Superior temporal gyrus (tissue), 1 donor: ENCODE measurements around the gene ARMC12.

ENCODE experiments used
- DNase-seq: peaks from one replicate; pipeline ENCODE4 v3.0.0-alpha.2; 2016; ENCODE audit errors: extremely low spot score

The ARMC12 gene

GRCh38 chr6:35775031-35775430 lies 38.2 kb downstream of the ARMC12 start:
- DNase-seq = no peak

GRCh38 chr6:35776364-35777215 lies 39.8 kb downstream of the ARMC12 start, which contains the start of gene CLPSL2:
Gene CLPSL2, plus strand, starts transcription at chr6:35776598. Its CDS starts 21 bp downstream, at chr6:35776619.
- no peak for DNase-seq

DNA sequence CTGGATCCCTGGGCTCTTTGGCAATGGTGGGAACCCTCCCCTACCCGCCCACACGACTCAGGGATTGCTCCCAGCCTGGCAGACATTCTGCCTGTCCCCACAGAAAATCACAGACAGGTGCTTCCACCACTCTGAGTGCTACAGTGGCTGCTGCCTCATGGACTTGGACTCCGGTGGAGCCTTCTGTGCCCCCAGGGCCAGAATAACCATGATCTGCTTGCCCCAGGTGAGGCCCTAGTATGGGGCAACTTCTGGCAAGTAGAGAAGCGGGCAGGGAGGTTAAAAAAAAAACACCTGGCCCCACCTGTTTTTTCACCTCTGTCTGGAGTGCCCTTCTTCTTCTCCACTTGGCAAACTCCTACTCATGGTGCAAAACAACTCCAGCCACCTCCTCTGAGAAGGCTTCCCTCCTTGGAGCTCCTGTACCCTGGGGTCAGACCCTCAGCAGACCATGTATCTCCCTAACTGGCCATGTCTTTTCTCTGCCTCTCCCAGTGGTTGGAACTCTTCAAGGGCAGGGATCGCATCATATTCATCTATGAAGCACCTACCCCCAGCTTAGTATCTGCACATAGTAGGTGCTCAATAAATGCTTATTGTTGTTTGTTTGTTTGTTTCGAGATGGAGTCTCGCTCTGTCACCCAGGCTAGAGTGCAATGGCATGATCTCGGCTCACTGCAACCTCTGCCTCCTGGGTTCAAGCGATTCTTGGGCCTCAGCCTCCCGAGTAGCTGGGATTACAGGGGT lies 40.7 kb downstream of the ARMC12 start:
- DNase-seq = no peak

DNA sequence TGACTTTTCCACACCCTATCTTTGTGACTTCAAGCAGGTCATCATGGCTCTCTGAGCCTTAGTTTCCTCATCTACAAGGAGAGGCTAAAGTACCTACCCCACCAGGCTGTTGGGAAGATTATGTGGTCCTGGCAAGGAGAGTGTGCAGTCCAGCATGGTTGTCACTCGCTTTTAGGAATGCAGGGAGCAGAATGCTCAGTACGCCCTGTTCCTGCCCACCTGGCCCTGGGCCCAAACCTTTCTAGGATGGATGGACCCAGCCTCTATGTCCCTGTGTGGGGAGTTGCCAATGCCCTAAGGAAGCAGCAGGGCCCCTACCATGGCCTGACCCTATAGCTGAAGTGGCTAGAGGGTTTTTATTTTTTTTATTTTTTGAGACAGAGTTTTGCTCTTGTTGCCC lies 41.6 kb downstream of the ARMC12 start:
- DNase-seq = no peak

DNA sequence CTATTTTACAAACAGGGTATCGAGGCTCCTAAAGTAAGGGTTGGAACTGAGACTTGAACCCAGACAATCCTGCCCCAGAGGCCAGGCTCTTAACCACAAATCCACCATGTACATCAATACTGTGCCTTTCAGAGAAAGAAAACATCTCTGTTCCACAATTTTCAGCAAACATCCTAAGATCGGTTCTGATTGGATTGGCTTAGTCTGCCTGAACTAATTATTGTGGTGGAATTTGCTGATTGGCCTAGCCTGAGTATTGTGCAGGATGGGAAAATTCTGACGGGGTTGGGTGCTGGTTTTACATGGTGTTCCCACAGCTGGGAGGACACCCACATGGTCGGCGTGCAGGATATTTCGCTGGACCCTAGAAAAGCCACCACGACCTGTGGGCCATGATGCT lies 43.9 kb downstream of the ARMC12 start, which contains the start of gene CLPSL1:
TSS of gene CLPSL1 (plus strand) at position 301 of the 400 bp plus-strand sequence. CDS start at position 393, 92 bp downstream.
- DNase-seq = no peak

DNA sequence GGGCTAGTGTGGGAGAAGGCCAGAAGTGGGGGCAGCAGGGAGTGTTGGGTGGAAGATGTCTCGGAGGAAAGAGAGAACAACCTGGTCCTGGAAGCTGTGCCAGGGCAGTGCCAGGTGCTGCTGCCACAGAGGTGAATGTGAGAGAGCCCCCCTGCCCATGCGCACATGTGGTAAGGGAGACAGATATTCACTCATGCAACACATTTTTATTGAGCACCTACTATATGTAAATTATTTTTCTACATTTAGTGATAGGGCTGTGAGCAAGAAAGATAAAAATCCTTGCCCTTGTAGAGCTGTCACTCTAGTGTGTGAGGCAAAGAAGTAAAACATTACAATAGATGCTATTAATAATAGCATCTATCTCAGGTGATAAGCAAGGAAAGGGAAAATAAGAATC lies 44.5 kb downstream of the ARMC12 start:
- DNase-seq = no peak

- DNase-seq = no peak
Observed at GRCh38 chr6:35782424-35782823, 45.6 kb downstream of the ARMC12 start.

GRCh38 chr6:35784200-35784599 lies 47.4 kb downstream of the ARMC12 start:
- DNase-seq = no peak

DNA sequence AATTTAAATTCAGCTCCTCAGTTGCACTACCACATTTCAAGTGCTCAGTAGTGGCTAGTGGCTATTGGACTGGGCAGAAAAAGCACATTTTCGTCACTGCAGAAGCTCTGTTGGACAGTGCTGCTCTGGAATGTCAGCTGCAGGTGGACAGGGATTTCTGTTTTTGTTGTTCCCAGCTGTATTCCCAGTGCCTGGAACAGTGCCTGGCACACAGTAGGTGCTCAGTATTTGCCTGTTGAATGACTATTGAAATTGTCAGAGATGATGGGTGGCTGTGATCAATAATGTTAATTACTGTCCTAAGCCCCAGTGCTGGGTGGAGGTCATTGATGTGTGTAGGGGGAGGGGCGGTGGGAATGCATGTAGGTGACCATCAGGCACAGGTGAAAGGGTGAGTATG lies 49.4 kb downstream of the ARMC12 start:
- DNase-seq = no peak

- no peak for DNase-seq
Observed at GRCh38 chr6:35786810-35787209, 50.0 kb downstream of the ARMC12 start.

- DNase-seq = no peak
Observed at GRCh38 chr6:35787266-35788218, 50.7 kb downstream of the ARMC12 start.

DNA sequence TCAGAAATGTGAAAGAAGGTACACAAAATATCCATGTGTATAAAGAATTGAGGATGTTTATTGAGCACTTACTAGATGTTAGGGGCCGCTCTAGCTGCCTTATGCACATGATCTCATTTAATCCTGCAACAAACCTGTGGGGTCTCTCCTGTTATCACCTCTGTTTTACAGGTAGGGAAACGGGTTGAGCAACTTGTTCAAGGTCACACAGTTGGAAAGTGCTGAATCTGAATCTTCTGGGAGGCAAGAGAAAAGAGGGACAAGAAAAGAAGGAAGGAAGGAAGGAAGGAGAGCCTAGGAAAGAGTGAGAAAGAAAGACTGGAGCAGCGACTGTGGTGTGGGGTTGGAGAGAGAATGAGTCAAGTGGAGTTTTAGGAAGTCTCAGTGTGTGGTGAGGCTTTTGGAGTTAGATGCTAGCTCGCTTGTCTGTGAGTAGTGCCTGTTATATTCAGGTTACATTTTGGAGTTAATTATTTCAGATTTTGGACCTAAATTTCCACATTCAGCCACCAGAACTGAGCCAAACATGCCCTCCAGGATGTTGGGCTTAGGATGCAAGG lies 51.7 kb downstream of the ARMC12 start:
- no peak for DNase-seq

- no peak for DNase-seq
Observed at GRCh38 chr6:35790683-35791082, 53.9 kb downstream of the ARMC12 start.

- no peak for DNase-seq
Observed at GRCh38 chr6:35794536-35795452, 58.0 kb downstream of the ARMC12 start.

DNA sequence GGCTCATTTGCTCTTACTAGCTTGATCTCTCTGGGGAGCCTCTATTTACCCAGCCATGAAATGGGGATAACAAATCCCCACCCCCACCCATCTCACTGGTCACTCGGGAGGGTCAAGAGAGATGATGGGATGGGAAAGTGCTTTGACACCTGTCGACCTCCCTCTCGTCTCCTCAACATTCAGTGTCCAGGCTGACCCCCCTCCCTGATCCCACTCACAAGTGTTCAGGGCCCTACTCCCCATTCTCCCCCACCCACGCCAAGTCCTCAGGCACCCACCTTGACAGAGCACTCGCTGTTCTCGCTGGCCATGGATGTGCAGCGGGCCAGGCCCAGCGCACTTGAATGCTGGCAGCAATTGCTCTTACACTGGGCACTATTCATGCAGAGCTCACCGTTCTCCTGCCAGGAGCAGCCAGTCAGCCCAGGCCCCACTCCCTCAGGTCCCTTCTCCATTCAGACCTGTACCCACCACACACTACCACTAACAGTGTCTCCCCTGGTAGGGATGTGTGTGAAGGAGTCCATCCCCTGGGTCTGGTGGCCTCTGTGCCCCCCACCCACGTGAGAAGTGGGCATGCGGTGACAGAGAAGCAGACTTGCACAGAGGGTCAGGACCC lies 58.7 kb downstream of the ARMC12 start:
- DNase-seq = no peak

GRCh38 chr6:35796236-35796635 lies 59.4 kb downstream of the ARMC12 start:
- DNase-seq = no peak

DNA sequence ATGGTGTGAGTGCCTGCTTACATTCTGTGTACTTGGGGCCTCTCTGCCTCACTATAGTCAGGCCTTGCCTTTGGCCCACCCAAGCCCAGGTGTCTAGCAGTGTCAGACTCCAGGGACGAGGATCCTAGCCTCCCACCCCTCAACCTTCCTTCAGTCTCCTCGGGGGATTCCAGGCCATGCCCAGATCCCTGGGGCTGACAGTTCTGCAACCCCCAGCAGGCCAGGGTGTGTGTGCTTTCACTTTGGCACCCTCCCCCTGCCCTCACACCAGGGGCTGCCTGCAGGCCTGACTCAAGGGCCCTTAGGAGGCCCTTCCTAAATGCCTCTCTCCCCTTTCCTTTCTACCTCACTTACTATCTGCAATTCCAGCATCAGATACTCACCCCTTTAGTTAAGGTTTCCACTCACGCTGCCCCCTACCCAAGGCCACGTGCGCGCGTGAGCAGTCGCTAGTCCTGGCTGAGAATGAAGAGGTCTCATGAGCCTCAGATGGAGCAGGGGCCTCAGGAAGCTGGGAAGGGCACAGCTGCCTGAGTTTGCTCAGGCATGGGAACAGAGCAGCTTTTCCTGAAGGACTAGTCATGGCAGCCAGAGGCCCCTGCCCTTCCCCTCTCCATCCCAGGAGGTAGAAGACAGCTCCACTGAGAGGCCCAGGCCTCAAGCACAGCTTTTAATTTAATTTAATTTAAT lies 61.1 kb downstream of the ARMC12 start:
- no peak for DNase-seq
